Mucosa of descending colon (tissue), 3 donors: Measurements from ENCODE around the gene GTSF1L. TPM values are rescaled to one million over a fixed set of nuclear protein-coding genes. Genes with fewer than 3 reads are reported as not detected.

Source experiments
- ATAC-seq: fragments of 200-7000 bp; cut with Tn5 transposase; one replicate; pipeline ENCODE4 v1.9.1; 2020; ENCODE audit warnings: mild to moderate bottlenecking, moderate library complexity
- DNase-seq, 3 donors: peaks; one replicate each; pipeline ENCODE4 v3.0.0-alpha.2; 2020
- H3K36me3 ChIP-seq: fragments of 200-600 bp; one replicate; pipeline ENCODE4 v1.8.0; 2021; ENCODE audit warnings: low read depth, mild to moderate bottlenecking
- H3K4me1 ChIP-seq: fragments of 200-600 bp; one replicate; pipeline ENCODE4 v1.8.0; 2021; ENCODE audit warnings: low read depth, mild to moderate bottlenecking
- H3K4me3 ChIP-seq: fragments of 200-600 bp; one replicate; pipeline ENCODE4 v1.8.0; 2021; ENCODE audit warnings: mild to moderate bottlenecking
- H3K9me3 ChIP-seq: fragments of 200-600 bp; one replicate; pipeline ENCODE4 v1.8.0; 2021; ENCODE audit warnings: mild to moderate bottlenecking
- intact Hi-C, 2 donors: fragments of 100-400 bp; cut with DNase I in 1 of 2; cut with micrococcal nuclease in 1 of 2; formaldehyde crosslinking; loops; one replicate each; pipeline versions ENCODE4 v1.11.0 to v1.11.1; 2022; cut with DNase I, micrococcal nuclease
- total RNA-seq, 3 donors: library from RNA; stranded (reverse); fragmentation: NEBNext Ultra II Directional in 2 of 3; extraction: Animal tissue kit (Norgen Biotek cat#: 25700) in 2 of 3; gene quantifications; one replicate each; pipeline versions ENCODE4 v1.2.1 to v1.2.4, GENCODE V29; 2021 to 2023
- TF ChIP-seq, protein P1 (sequence below): fragments of 200-600 bp; IDR thresholded peaks from one replicate; pipeline ENCODE4 v1.8.0; 2022; ENCODE audit warnings: antibody characterized with exemption, mild to moderate bottlenecking
- donor health status: DM: no; HTN: no; CAD: no; lungs with moderate emphysema.
- donor health status: DM: no; HTN: no; CAD: no.
- donor health status: DM: no; HTN: yes; CAD: no.

Gene GTSF1L
- total RNA-seq, 3 donors from 2014 or later: not detected

DNA sequence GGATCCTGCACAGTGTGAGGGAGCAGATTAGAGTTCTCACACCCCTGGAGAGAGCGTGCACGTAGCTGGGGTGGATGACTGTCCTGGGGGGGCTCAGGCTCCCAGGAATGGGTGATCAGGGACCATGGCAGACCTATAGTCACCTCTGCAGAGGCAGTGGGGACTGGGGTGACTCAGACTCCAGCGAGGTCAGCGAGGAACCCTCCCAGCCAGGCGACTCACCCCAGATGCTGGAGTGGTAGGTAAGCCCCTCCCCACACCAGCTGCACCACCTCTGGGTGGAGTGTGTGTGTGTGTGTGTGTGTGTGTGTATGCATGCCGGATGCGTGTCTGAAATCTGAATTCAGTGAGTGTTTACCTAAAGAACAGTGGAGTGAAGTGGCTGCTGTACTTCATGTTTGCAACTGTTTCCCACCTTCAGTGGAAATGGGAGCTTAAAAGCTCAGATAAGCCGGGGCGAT, 17.4 kb upstream of the GTSF1L start:
- Histone ChIP-seq H3K4me1 (no peaks in the 10 kb centered on the region), H3K4me3 (no peak overlapping the region), H3K36me3 (no peaks in the 10 kb centered on the region), H3K9me3 (no peaks in the 10 kb centered on the region)
- peak; percentile 30 for ATAC-seq
- TF ChIP-seq, protein P1, sequence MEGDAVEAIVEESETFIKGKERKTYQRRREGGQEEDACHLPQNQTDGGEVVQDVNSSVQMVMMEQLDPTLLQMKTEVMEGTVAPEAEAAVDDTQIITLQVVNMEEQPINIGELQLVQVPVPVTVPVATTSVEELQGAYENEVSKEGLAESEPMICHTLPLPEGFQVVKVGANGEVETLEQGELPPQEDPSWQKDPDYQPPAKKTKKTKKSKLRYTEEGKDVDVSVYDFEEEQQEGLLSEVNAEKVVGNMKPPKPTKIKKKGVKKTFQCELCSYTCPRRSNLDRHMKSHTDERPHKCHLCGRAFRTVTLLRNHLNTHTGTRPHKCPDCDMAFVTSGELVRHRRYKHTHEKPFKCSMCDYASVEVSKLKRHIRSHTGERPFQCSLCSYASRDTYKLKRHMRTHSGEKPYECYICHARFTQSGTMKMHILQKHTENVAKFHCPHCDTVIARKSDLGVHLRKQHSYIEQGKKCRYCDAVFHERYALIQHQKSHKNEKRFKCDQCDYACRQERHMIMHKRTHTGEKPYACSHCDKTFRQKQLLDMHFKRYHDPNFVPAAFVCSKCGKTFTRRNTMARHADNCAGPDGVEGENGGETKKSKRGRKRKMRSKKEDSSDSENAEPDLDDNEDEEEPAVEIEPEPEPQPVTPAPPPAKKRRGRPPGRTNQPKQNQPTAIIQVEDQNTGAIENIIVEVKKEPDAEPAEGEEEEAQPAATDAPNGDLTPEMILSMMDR: no peak
- intact Hi-C loops: no loop called here
- no peak for DNase-seq

DNA sequence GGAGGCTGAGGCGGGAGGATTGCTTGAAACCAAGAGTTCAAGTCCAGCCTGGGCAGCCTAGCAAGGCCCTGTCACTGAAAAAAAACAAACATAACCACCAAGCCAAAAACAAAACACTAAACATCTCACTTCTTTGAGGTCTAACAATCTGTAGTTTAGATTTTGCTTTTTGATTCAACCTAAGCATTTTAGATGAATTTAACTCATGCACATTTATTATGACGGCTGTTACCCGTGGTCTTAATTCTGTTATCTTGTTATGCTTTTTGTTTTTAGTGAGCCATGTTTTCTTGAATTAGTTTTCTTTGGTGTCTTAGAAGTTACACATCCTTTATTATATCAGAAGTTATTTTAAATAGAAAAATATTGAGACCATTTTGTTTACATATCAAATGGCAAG, 13.8 kb upstream of the GTSF1L start:
- intact Hi-C loops: no loop called here
- TF ChIP-seq, protein P1: no peak
- DNase-seq (no peak), ATAC-seq (no peak)
- Histone ChIP-seq H3K9me3 (no peaks in the 10 kb centered on the region), H3K4me1 (no peaks in the 10 kb centered on the region), H3K4me3 (no peak overlapping the region), H3K36me3 (no peaks in the 10 kb centered on the region)

DNA sequence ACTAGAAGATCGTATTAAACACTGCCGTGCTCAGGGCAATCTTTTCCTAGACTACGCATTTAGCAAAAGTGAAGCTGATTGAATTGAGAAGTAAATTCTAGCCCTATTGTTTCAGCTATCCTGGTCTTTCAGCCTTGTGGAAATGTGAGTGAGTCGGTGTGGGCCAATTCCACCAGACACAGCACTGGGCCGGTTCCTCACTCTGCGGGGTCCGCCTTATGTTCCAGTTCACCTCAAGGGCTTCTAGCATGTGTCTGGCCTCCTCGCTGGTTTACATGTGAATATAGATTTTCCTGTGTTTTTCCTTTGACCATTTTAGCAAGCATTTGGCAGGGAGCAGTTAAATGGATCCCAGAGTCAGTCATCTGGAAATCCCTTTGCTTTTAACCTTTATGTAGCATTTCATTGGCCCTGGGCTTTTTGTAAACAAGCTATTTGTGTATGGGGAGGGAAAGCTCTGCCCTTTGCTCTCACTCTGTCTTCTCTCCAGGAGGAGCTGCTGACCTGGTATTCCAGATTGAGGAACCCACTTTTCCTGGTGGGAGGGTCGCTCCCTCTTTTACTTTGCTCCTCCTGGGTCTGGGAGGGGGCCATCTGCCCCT, 12.4 kb upstream of the GTSF1L start:
- Histone ChIP-seq H3K4me1 (no peaks in the 10 kb centered on the region), H3K36me3 (no peaks in the 10 kb centered on the region), H3K9me3 (no peaks in the 10 kb centered on the region), H3K4me3 (no peak overlapping the region)
- TF ChIP-seq, protein P1: no peak
- DNase-seq (no peak), ATAC-seq (no peak)
- intact Hi-C loops: no loop called here

DNA sequence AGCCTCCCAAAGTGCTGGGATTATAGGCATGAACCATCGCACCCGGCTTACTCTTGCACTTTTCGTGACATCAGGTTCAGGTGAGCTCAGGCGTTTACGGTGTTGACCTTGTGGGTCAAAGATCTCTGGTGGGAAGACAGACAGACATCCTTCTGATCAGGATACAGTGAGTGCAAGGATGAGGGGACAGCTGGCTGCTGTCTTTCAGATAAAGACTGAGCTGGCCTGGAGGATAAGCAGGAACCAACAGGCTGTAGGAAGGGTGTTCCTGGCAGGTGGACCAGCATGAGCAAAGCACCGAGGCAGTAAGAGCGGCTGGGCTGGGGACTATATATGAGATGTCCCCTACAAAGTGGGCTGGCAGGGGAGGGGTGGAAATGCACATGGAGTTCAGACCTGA, 11.1 kb upstream of the GTSF1L start:
- TF ChIP-seq, protein P1: no peak
- H3K9me3 ChIP-seq: no peaks in the 10 kb centered on the region
- no peaks in the 10 kb centered on the region for H3K4me1 ChIP-seq
- ATAC-seq: no peak
- intact Hi-C loops: no loop called here
- no peak overlapping the region for H3K4me3 ChIP-seq
- H3K36me3 ChIP-seq: no peaks in the 10 kb centered on the region
- no peak for DNase-seq

DNA sequence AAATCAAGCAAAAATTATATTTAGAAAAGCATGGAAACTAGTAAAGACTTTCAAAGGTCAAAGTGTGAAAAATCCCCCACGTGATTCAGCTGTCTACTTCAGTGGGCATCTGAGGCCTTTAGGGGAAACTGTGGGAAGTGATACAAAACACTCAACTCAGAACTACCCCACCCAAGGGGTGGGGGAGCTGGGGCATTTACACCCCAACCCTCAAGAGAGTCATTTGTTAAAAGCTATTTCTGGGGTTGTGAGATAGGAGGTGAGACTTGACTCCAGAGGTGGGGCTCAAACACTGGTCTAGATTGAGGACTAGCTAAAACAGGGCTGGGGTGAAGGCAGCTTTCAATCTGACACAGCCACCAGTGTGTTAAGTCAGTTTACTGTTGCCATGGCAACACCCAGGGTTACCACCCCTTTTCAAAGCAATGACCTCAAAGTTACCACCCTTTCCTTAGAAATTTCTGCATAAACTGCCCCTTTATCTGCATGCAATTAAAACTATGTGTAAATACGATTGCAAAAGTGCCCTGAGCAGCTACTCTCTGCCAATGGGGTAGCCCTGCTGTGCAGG, 9.9 kb upstream of the GTSF1L start:
- DNase-seq: no peak
- TF ChIP-seq, protein P1: no peak
- Histone ChIP-seq H3K4me3 (no peak overlapping the region), H3K36me3 (no peaks in the 10 kb centered on the region), H3K4me1 (no peaks in the 10 kb centered on the region), H3K9me3 (no peaks in the 10 kb centered on the region)
- peak; percentile 62 for ATAC-seq
- intact Hi-C loops: no loop called here
